ENCODE results near the gene CELSR3. TPM values are rescaled to one million over a fixed set of nuclear protein-coding genes. Genes with fewer than 3 reads are reported as not detected.
A peak's percentile ranks its signal among the peaks of the same experiment; 100 is the strongest.

The CELSR3 gene
- total and polyA plus RNA-seq, 4 donors: 0.16 to 0.37 (median 0.26) TPM

GRCh38 chr3:48660800-48661400, 1.8 kb downstream of the CELSR3 start (continued):
- TF ChIP-seq, protein P1, sequence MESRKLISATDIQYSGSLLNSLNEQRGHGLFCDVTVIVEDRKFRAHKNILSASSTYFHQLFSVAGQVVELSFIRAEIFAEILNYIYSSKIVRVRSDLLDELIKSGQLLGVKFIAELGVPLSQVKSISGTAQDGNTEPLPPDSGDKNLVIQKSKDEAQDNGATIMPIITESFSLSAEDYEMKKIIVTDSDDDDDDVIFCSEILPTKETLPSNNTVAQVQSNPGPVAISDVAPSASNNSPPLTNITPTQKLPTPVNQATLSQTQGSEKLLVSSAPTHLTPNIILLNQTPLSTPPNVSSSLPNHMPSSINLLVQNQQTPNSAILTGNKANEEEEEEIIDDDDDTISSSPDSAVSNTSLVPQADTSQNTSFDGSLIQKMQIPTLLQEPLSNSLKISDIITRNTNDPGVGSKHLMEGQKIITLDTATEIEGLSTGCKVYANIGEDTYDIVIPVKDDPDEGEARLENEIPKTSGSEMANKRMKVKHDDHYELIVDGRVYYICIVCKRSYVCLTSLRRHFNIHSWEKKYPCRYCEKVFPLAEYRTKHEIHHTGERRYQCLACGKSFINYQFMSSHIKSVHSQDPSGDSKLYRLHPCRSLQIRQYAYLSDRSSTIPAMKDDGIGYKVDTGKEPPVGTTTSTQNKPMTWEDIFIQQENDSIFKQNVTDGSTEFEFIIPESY (IDR thresholded peaks at IDR 0.05): no peak
- no peak for TF ChIP-seq RXRA (IDR thresholded peaks at IDR 0.05)
- TF ChIP-seq CTCF (IDR thresholded peaks at IDR 0.05; ENCODE audit: low read depth, low read length, missing input control): no peak
- no peak for TF ChIP-seq NR2F2 (IDR thresholded peaks at IDR 0.05)

DNA sequence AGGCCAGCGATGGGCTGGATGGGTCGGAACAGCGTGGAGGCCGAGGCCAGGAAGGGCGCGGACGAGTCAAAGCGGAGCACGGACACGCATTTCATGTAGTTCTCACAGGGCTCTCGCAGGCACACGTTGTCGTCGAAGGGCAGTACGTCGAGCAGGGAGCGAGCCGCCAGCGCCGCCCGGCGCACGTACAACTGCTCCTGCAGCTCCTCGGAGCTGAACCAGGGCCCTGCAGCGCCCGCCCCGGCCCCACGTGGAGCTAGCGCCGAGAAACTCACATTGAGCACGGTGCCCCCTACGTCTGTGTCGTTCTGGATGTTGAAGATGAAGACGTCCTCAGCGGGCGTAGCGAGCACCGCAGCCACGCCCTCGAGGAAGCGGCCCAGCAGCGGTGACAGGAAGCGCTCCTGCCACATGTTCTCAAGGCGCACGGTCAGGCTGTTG, 5.8 kb downstream of the CELSR3 start:
- TF ChIP-seq FOXA1 (IDR thresholded peaks at IDR 0.05): no peak
- no peak for TF ChIP-seq HNF4A (conservative IDR thresholded peaks at IDR 0.05)
- no peak for TF ChIP-seq RXRA (IDR thresholded peaks at IDR 0.05)
- TF ChIP-seq EGR1 (IDR thresholded peaks at IDR 0.05; ENCODE audit: low read depth in 2 of 2): no peak
- TF ChIP-seq GABPA (IDR thresholded peaks at IDR 0.05 in 1 of 2, conservative IDR thresholded peaks at IDR 0.05 in 1 of 2): no peak
- TF ChIP-seq TAF1 (conservative IDR thresholded peaks at IDR 0.05): no peak
- no peak for TF ChIP-seq FOXA2 (IDR thresholded peaks at IDR 0.05)
- TF ChIP-seq, protein P2, sequence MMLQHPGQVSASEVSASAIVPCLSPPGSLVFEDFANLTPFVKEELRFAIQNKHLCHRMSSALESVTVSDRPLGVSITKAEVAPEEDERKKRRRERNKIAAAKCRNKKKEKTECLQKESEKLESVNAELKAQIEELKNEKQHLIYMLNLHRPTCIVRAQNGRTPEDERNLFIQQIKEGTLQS (IDR thresholded peaks at IDR 0.05): no peak
- TF ChIP-seq SP1 (IDR thresholded peaks at IDR 0.05): no peak
- TF ChIP-seq RAD21 (IDR thresholded peaks at IDR 0.05): no peak
- TF ChIP-seq CTCF (IDR thresholded peaks at IDR 0.05; ENCODE audit: low read depth, low read length, missing input control): no peak
- TF ChIP-seq, protein P3, sequence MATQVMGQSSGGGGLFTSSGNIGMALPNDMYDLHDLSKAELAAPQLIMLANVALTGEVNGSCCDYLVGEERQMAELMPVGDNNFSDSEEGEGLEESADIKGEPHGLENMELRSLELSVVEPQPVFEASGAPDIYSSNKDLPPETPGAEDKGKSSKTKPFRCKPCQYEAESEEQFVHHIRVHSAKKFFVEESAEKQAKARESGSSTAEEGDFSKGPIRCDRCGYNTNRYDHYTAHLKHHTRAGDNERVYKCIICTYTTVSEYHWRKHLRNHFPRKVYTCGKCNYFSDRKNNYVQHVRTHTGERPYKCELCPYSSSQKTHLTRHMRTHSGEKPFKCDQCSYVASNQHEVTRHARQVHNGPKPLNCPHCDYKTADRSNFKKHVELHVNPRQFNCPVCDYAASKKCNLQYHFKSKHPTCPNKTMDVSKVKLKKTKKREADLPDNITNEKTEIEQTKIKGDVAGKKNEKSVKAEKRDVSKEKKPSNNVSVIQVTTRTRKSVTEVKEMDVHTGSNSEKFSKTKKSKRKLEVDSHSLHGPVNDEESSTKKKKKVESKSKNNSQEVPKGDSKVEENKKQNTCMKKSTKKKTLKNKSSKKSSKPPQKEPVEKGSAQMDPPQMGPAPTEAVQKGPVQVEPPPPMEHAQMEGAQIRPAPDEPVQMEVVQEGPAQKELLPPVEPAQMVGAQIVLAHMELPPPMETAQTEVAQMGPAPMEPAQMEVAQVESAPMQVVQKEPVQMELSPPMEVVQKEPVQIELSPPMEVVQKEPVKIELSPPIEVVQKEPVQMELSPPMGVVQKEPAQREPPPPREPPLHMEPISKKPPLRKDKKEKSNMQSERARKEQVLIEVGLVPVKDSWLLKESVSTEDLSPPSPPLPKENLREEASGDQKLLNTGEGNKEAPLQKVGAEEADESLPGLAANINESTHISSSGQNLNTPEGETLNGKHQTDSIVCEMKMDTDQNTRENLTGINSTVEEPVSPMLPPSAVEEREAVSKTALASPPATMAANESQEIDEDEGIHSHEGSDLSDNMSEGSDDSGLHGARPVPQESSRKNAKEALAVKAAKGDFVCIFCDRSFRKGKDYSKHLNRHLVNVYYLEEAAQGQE (IDR thresholded peaks at IDR 0.05): no peak
- TF ChIP-seq, protein P1 (IDR thresholded peaks at IDR 0.05): no peak
- no peak for TF ChIP-seq NR2F2 (IDR thresholded peaks at IDR 0.05)
- TF ChIP-seq JUND (IDR thresholded peaks at IDR 0.05): no peak
- no peak for TF ChIP-seq HNF4G (IDR thresholded peaks at IDR 0.05)
- no peak for TF ChIP-seq YY1 (IDR thresholded peaks at IDR 0.05)
- TF ChIP-seq, protein P4, sequence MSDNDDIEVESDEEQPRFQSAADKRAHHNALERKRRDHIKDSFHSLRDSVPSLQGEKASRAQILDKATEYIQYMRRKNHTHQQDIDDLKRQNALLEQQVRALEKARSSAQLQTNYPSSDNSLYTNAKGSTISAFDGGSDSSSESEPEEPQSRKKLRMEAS (IDR thresholded peaks at IDR 0.05): no peak
- no peaks in the 10 kb centered on the region for H3K36me3 ChIP-seq (ENCODE audit: control insufficient read depth in 4 of 4, insufficient read depth in 3 of 4, low read depth in 1 of 4, low read length in 3 of 4)
- peaks cover 0 to 6% (median 0%) of the 10 kb centered on the region in 4 donors for H3K9me3 ChIP-seq (ENCODE audit: control insufficient read depth in 4 of 4, low read length in 3 of 4)
- no peak overlapping the region for H3K9ac ChIP-seq (ENCODE audit: low read depth in 1 of 2, low read length in 2 of 2)
- peaks cover 0 to 13% (median 6%) of the 10 kb centered on the region in 4 donors for H3K4me1 ChIP-seq (ENCODE audit: control insufficient read depth in 4 of 4, insufficient read depth in 4 of 4, low read length in 3 of 4)
- H3K4me3 ChIP-seq (ENCODE audit: low read depth in 1 of 3, low read length in 3 of 3): peak overlapping the region in 1 of 3 donors; percentile 59
- no peaks in the 10 kb centered on the region for H3K27me3 ChIP-seq (ENCODE audit: control insufficient read depth in 4 of 4, insufficient read depth in 4 of 4, low read length in 3 of 4)
- no peak for DNase-seq (ENCODE audit: low spot score)
- WGBS: 52% methylated on average over 45 of the region's 45 CpGs
- peak overlapping the region in 1 of 2 donors; percentile 44 for H3K27ac ChIP-seq (ENCODE audit: low read depth in 1 of 2, low read length in 2 of 2)
